Motor neuron (in vitro differentiated cells): Measurements from ENCODE around the gene TOR1AIP2. TPM values are rescaled to one million over a fixed set of nuclear protein-coding genes. Genes with fewer than 3 reads are reported as not detected.

Experiments
- ATAC-seq, 8 experiments: fragments of 200-7000 bp; cut with Tn5 transposase; replicated peaks in 6 of 8; 2 replicates each; pipeline ENCODE4 v1.8.0; 2021; ENCODE audit warnings: mild to moderate bottlenecking in 8 of 8, moderate library complexity in 8 of 8
- H3K27ac ChIP-seq, 2 donors: fragments of 250-450 bp; sonication (Bioruptor Pico); 2 replicates each; pipeline ENCODE4 v1.9.0; 2021; ENCODE audit warnings: antibody characterized with exemption in 2 of 2, mild to moderate bottlenecking in 2 of 2, moderate library complexity in 1 of 2
- H3K4me1 ChIP-seq, 2 donors: fragments of 250-450 bp; sonication (Bioruptor Pico); replicated peaks in 1 of 2; 2 replicates each; pipeline ENCODE4 v1.6.1; 2021; ENCODE audit warnings: antibody characterized with exemption in 2 of 2, mild to moderate bottlenecking in 2 of 2, moderate library complexity in 1 of 2
- H3K4me3 ChIP-seq, 5 donors: fragments of 250-450 bp; sonication (Bioruptor Pico); 2 replicates each; pipeline ENCODE4 v1.9.0; 2021; ENCODE audit warnings: antibody characterized with exemption in 5 of 5, mild to moderate bottlenecking in 5 of 5, moderate library complexity in 4 of 5
- WGBS, 10 experiments: fragments of 450-650 bp; shearing (Covaris generic); methylation state at CpG; one replicate each; pipeline ENCODE4 v1.0.0; 2022; 5-methylcytosine and 5-hydroxymethylcytosine counted together
- in situ Hi-C, 9 experiments: fragments of 400-800 bp; cut with MboI; loops; one replicate each; pipeline ENCODE4 v1.15.0; 2021; ENCODE audit warnings: low sequenced_read_pairs in 9 of 9, low pct_unique_long_range_greater_than_20kb in 2 of 9; ENCODE audit not compliant: unreplicated experiment in 9 of 9
- total RNA-seq, 8 experiments: library from RNA; unstranded; fragments of 300-600 nt; gene quantifications; 2 replicates each; pipeline versions ENCODE4 v1.2.3 to v1.2.4, GENCODE V29; 2022

The TOR1AIP2 gene
- total RNA-seq, 8 experiments from 2014 or later: 37.3 to 88.3 (median 66.4) TPM

DNA sequence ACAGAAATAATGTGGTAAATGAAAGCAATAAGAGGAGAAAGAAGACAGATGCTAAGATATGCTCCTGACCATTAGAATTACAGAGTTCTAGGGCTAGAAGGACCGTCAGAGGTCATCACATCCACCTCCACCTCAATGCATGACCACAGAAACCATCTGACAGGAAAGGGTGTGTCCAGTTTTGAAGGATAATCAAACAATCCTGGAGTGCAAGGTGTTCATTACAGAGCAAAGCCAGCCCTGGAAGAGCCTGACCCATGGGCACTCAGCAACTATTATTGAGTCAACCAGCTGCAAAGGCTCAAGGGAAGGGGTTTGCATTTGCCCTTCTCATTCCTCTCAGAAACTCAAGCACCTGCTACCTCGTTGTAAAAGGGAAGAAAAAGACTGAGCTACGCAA, 46.4 kb downstream of the TOR1AIP2 start:
- Histone ChIP-seq H3K27ac (no peak overlapping the region), H3K4me3 (no peak overlapping the region), H3K4me1 (no peaks in the 10 kb centered on the region)
- no peak for ATAC-seq
- WGBS, 10 experiments: 0 to 100% (median 60%) methylated on average over 1 to 3 of the region's 3 CpGs; no CpG with 5 or more reads in 1 of the 10 experiments
- in situ Hi-C loops: no loop called here

DNA sequence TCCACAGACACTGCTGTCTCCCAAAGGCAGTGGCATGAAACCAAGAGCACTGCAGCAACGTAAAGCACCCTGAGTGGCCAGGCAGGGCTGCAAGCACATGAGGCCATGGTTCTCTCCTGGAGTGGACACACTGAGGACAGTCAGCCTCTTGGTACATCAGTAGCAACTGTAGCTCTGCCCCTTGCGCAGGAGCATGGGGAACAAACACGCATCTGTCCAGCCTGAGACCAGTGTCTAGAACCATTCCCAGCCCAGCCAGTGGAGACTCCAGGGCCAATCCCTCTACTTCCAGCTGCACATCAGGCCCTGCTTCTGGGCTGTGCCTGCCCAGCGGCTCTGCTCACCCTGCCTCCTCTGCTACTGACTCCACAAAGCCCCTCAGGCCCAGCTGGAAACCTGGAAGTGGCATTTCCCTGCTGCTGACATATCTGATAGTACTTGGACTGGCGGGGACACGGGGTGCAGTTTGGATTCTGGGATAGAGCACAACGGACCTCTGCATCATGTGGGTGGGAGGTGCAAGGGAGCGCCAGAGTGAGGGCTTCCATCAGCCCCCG, 49.0 kb downstream of the TOR1AIP2 start:
- 0 to 100% (median 89%) methylated on average over 1 to 8 of the region's 9 CpGs; no CpG with 5 or more reads in 3 of the 10 experiments for WGBS, 10 experiments
- no peak for ATAC-seq
- H3K4me3 ChIP-seq: no peak overlapping the region
- H3K4me1 ChIP-seq: no peaks in the 10 kb centered on the region
- no peak overlapping the region for H3K27ac ChIP-seq
- in situ Hi-C loops: no loop called here

- Histone ChIP-seq H3K4me1 (no peaks in the 10 kb centered on the region), H3K27ac (no peak overlapping the region), H3K4me3 (no peak overlapping the region)
- in situ Hi-C loops: no loop called here
- WGBS, 10 experiments: 18 to 90% (median 75%) methylated on average over 2 to 7 of the region's 7 CpGs; no CpG with 5 or more reads in 2 of the 10 experiments
- no peak for ATAC-seq
These were observed 50.9 kb downstream of the TOR1AIP2 start for GRCh38 chr1:179826626-179827280.

DNA sequence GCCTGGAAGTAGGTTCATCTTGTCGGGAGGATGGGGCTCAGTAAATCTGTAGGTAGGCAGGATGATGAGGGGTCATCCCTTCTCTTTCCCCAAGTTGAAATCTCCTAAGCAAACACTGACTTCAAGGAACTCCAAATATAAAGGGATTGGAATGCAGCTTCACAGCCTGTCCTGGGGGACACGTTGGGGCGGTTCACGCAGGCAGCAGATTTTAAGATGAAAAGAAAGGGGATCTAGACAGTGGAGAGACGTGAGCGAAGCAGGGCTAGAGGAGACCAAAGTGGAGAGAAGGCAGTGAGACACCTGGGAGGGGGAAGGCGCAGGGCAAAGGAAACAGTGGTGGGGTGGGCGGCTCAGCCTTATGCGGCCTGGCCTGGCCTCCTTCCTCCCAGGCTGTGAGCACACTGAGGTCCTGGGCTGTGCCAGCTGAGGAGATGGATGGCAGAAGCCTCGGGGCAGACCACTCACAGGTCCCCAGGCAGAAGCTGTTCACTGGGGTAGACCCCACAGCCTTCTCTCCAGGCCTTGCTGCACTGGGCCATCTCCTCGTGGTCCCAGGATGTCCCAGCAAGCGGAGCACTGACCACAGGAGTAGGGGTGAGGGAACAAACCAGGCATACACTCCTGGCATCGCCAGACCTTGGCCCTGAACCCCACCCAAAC, 51.7 kb downstream of the TOR1AIP2 start:
- Histone ChIP-seq H3K4me3 (no peak overlapping the region), H3K27ac (no peak overlapping the region), H3K4me1 (no peaks in the 10 kb centered on the region)
- WGBS, 10 experiments: 40 to 100% (median 78%) methylated on average over 1 to 9 of the region's 13 CpGs; no CpG with 5 or more reads in 3 of the 10 experiments
- no peak for ATAC-seq
- in situ Hi-C loops: no loop called here

- ATAC-seq: no peak
- H3K27ac ChIP-seq: no peak overlapping the region
- in situ Hi-C loops: no loop called here
- no peaks in the 10 kb centered on the region for H3K4me1 ChIP-seq
- 40 to 100% (median 77%) methylated on average over 1 to 8 of the region's 8 CpGs; no CpG with 5 or more reads in 1 of the 10 experiments for WGBS, 10 experiments
- no peak overlapping the region for H3K4me3 ChIP-seq
These were observed 52.4 kb downstream of the TOR1AIP2 start for GRCh38 chr1:179825206-179825605.

DNA sequence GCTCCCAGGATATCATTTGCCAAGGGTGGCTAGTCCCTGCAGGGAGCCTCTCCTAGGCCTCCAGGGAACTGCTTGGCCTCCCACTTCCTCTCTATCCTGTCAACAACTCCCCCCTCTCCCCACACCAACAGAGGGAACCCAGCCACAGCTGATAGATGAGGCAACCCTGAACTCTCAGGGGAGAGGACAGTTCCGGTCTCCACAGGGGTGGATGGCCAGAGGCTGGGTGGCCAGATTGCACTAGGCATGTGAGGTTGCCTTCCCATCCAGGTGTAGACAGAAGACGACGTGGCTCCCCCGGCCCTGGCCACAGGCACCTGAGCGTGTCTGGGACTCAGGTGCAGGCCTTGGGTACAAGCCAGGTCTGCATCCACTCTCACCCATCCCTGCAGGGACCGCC, 53.3 kb downstream of the TOR1AIP2 start:
- Histone ChIP-seq H3K4me3 (no peak overlapping the region), H3K4me1 (no peaks in the 10 kb centered on the region), H3K27ac (no peak overlapping the region)
- in situ Hi-C loops: loop anchor here in 4 of 9 experiments (25.0 kb wide), 1 partner anchor 112 kb away; no protein-coding TSS in a partner anchor
- no peak for ATAC-seq
- WGBS, 10 experiments: 71 to 96% (median 87%) methylated on average over 3 to 4 of the region's 6 CpGs; no CpG with 5 or more reads in 6 of the 10 experiments

DNA sequence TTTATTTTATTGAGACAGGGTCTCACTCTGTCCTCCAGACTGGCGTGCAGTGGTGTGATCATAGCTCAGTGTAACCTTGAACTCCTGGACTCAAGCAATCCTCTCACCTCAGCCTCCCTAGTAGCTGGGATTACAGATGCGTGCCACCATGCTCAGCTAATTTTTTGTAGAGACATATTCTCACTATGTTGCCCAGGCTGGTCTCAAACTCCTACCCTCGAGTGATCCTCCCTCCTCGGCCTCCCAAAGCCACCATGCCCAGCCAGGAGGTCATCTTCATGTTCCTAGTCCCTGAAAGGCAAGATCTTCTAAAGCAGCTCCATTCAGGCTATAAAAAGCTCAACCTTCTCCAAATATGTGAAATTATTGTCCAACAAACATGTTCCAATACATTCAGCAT, 53.9 kb downstream of the TOR1AIP2 start:
- no peak overlapping the region for H3K4me3 ChIP-seq
- H3K27ac ChIP-seq: no peak overlapping the region
- in situ Hi-C loops: loop anchor here in 4 of 9 experiments (25.0 kb wide), 1 partner anchor 111 kb away; no protein-coding TSS in a partner anchor
- ATAC-seq: no peak
- WGBS, 10 experiments: 48 to 100% (median 86%) methylated on average over 1 to 4 of the region's 4 CpGs; no CpG with 5 or more reads in 3 of the 10 experiments
- no peaks in the 10 kb centered on the region for H3K4me1 ChIP-seq

DNA sequence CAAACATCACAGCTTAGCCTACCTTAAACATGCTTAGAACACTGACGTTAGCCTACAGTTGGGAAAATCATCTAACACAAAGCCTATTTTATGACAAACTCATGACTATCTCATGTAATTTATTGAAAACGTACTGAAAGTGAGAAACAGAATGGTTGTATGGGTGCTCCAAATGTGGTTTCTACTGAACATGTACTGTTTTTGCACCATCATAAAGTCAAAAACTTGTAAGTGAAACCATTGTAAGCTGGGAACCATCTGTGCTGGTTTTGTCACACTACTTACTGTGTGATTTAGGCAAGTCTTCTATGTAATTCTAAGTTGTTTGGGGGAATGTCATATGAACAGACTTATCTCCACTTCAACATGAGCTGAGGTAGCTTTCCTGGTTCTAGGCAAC, 55.5 kb downstream of the TOR1AIP2 start:
- H3K27ac ChIP-seq: no peak overlapping the region
- in situ Hi-C loops: loop anchor here in 4 of 9 experiments (25.0 kb wide), 1 partner anchor 110 kb away; no protein-coding TSS in a partner anchor
- ATAC-seq: no peak
- no peaks in the 10 kb centered on the region for H3K4me1 ChIP-seq
- 12 to 100% (median 76%) methylated on average over 1 to 2 of the region's 2 CpGs for WGBS, 10 experiments
- H3K4me3 ChIP-seq: no peak overlapping the region

GRCh38 chr1:179821524-179821923, 56.1 kb downstream of the TOR1AIP2 start:
- Histone ChIP-seq H3K4me1 (peaks cover 0 to 2% of the 10 kb centered on the region in 2 donors), H3K27ac (no peak overlapping the region), H3K4me3 (no peak overlapping the region)
- WGBS, 10 experiments: 15 to 96% (median 67%) methylated on average over 1 to 9 of the region's 9 CpGs; no CpG with 5 or more reads in 2 of the 10 experiments
- ATAC-seq: no peak
- in situ Hi-C loops: loop anchor here in 4 of 9 experiments (25.0 kb wide), 1 partner anchor 109 kb away; no protein-coding TSS in a partner anchor

GRCh38 chr1:179820226-179820970, 57.2 kb downstream of the TOR1AIP2 start:
- WGBS, 10 experiments: 60 to 100% (median 79%) methylated on average over 1 to 8 of the region's 9 CpGs; no CpG with 5 or more reads in 4 of the 10 experiments
- no peak for ATAC-seq
- Histone ChIP-seq H3K4me1 (peaks cover 8 to 13% of the 10 kb centered on the region in 2 donors), H3K27ac (no peak overlapping the region), H3K4me3 (no peak overlapping the region)
- in situ Hi-C loops: loop anchor here in 4 of 9 experiments (25.0 kb wide), 1 partner anchor 108 kb away; no protein-coding TSS in a partner anchor

DNA sequence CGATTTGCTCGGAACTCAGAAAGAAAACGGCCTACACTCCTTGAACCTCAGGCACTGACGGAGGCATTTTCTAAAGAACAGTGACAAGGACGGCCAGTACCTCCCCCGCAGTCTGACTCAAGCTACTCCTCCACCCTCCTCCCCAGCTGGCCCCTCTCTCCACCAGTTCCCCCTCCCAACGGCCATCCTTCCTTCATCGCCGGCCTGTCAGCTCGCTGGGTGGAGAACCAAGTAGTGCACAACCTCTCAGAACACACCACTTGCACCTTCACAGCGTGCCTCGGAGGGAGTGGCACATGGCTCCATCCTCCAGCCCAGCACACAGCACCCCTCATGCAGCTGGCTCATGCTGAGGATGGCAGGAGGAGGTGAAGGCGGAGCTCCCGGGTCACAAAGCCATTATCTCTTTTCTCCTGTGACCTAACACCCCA, 58.8 kb downstream of the TOR1AIP2 start:
- peaks cover 17 to 23% of the 10 kb centered on the region in 2 donors for H3K4me1 ChIP-seq
- no peak overlapping the region for H3K27ac ChIP-seq
- 10 to 88% (median 47%) methylated on average over 1 to 9 of the region's 14 CpGs; no CpG with 5 or more reads in 4 of the 10 experiments for WGBS, 10 experiments
- H3K4me3 ChIP-seq: no peak overlapping the region
- no peak for ATAC-seq
- in situ Hi-C loops: loop anchor here in 5 of 9 experiments (10.0 to 25.0 kb wide), 2 partner anchors 106 to 114 kb away; no protein-coding TSS in a partner anchor

- no peak for ATAC-seq
- Histone ChIP-seq H3K4me1 (peaks cover 19 to 28% of the 10 kb centered on the region in 2 donors), H3K27ac (no peak overlapping the region), H3K4me3 (no peak overlapping the region)
- WGBS, 10 experiments: 53 to 100% (median 94%) methylated on average over 1 to 7 of the region's 7 CpGs; no CpG with 5 or more reads in 3 of the 10 experiments
- in situ Hi-C loops: loop anchor here in 5 of 9 experiments (10.0 to 25.0 kb wide), 2 partner anchors 106 to 113 kb away; no protein-coding TSS in a partner anchor
These were observed 59.3 kb downstream of the TOR1AIP2 start for GRCh38 chr1:179818260-179818659.
